ENCODE results near the gene SCNN1A. TPM values are rescaled to one million over a fixed set of nuclear protein-coding genes. Genes with fewer than 3 reads are reported as not detected.

Gene SCNN1A
- total RNA-seq, 2 experiments from 2014 or later: 0.78 to 1.3 TPM

GRCh38 chr12:6360578-6361490 lies 14.5 kb downstream of the SCNN1A start:
- Mint-ChIP-seq H3K4me3 (no peak overlapping the region), H3K27me3 (peaks cover 16% of the 10 kb centered on the region), H3K27ac (no peak overlapping the region), H3K36me3 (ENCODE audit: low read depth) (no peaks in the 10 kb centered on the region), H3K9me3 (no peaks in the 10 kb centered on the region), H3K4me1 (peaks cover 24% of the 10 kb centered on the region)
- DNase-seq: no peak
- ChIA-PET POLR2A (interaction anchor here (1.4 kb wide), 1 partner anchor 9 kb away, joined by 5 read pairs; no protein-coding TSS in a partner anchor), CTCF (interaction anchor here (1.2 kb wide), 1 partner anchor 15 kb away, joined by 4 read pairs; no protein-coding TSS in a partner anchor)

DNA sequence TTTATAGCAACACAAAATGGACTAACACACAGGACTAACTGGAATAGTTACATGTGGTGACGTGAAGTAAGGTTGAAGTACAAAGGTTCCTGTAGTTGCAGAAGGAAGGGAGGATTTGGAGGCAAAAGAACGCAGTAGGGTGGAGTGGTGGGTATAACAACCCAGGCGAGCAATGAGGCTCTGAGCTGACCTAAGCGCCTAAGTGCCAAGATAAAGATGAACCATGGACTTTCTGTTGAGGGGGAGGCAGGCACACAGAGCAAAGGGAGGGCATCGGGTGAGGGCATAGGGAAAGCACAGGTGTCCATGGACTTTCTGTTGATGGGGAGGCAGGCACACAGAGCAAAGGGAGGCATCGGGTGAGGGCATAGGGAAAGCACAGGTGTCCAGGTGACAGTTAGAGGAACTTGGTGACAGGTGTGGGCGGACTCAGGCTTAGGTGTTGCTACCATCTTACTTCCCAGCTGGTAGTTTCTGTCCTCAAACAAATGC lies 15.2 kb downstream of the SCNN1A start:
- Mint-ChIP-seq H3K4me1 (peaks cover 24% of the 10 kb centered on the region), H3K4me3 (no peak overlapping the region), H3K27me3 (peaks cover 16% of the 10 kb centered on the region), H3K36me3 (ENCODE audit: low read depth) (no peaks in the 10 kb centered on the region), H3K9me3 (no peaks in the 10 kb centered on the region), H3K27ac (no peak overlapping the region)
- ChIA-PET POLR2A (interaction anchor here (1.4 kb wide), 1 partner anchor 8 kb away, joined by 5 read pairs; no protein-coding TSS in a partner anchor), CTCF (no interaction called here)
- no peak for DNase-seq

GRCh38 chr12:6358881-6359280 lies 16.5 kb downstream of the SCNN1A start:
- POLR2A ChIA-PET: interaction anchor here (1.0 to 1.9 kb wide), 2 partner anchors 11 to 15 kb away, joined by 3 to 4 read pairs; no protein-coding TSS in a partner anchor
- H3K27me3 Mint-ChIP-seq: peaks cover 16% of the 10 kb centered on the region

GRCh38 chr12:6356374-6356820 lies 19.0 kb downstream of the SCNN1A start:
- Mint-ChIP-seq H3K4me3 (no peak overlapping the region), H3K36me3 (ENCODE audit: low read depth) (no peaks in the 10 kb centered on the region), H3K9me3 (no peaks in the 10 kb centered on the region), H3K4me1 (peaks cover 8% of the 10 kb centered on the region), H3K27me3 (peaks cover 16% of the 10 kb centered on the region), H3K27ac (no peak overlapping the region)
- POLR2A ChIA-PET: interaction anchor here (1.3 to 1.7 kb wide), 3 partner anchors 11 to 115 kb away, joined by 3 to 5 read pairs (median 4); no protein-coding TSS in a partner anchor
- CTCF ChIA-PET: interaction anchor here (0.7 to 1.9 kb wide), 3 partner anchors 11 to 24 kb away, joined by 3 to 7 read pairs (median 3); no protein-coding TSS in a partner anchor
- no peak for DNase-seq

More at GRCh38 chr12:6358881-6359280, 16.5 kb downstream of the SCNN1A start:
- no peak for DNase-seq
- CTCF ChIA-PET: interaction anchor here (1.4 kb wide), 1 partner anchor 35 kb away, joined by 4 read pairs; no protein-coding TSS in a partner anchor
- no peaks in the 10 kb centered on the region for H3K36me3 Mint-ChIP-seq (ENCODE audit: low read depth)
- no peak overlapping the region for H3K4me3 Mint-ChIP-seq
- H3K4me1 Mint-ChIP-seq: peaks cover 19% of the 10 kb centered on the region
- no peaks in the 10 kb centered on the region for H3K9me3 Mint-ChIP-seq
- no peak overlapping the region for H3K27ac Mint-ChIP-seq

DNA sequence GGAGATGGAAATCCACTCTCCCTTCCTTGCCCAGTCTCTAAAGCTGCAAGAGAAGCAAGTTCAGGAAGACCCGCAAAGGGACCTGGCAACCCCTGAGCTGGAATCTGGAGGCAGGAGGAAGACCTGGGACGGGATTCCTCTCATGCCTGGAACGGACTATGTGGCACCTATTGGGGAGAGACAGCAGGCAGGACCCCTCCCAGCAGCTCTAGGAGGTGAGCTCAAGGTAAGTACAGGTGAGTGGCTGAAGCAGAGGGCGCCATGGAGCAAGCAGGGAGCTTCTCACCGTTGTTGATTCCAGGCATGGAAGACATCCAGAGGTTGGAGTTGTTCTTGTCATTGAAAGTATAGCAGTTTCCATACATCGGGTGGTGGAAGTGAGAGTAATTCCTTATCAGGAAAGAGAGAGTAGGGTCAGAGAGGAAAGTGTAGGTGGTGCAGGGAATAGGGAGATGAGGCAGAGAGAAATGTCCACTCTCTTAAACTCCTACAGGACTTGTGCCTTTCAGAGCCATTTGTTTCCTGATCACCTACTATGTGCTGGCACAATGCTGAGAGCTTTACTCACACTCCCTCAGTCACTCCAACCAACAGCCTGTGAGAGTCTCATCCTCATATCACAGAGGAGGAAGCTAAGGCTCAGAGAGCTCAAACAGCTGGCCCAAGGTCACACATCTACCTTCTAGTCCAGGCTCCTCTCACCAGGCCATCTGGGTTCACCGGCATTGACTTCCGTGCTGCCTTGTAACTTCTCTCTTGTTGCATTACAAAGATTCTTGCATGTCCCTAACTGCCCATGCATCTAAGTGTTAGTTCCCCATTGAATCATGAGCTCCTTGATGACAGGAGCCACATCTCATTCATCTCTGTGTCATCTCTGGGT lies 19.6 kb downstream of the SCNN1A start:
- POLR2A ChIA-PET: interaction anchor here (1.3 to 1.7 kb wide), 3 partner anchors 10 to 116 kb away, joined by 3 to 5 read pairs (median 4); no protein-coding TSS in a partner anchor

GRCh38 chr12:6354495-6355393 lies 20.6 kb downstream of the SCNN1A start:
- POLR2A ChIA-PET: no interaction called here
- H3K4me3 Mint-ChIP-seq: no peak overlapping the region
- peaks cover 11% of the 10 kb centered on the region for H3K27me3 Mint-ChIP-seq

More for the DNA sequence above, 19.6 kb downstream of the SCNN1A start:
- Mint-ChIP-seq H3K4me3 (no peak overlapping the region), H3K4me1 (peaks cover 3% of the 10 kb centered on the region), H3K27me3 (peaks cover 16% of the 10 kb centered on the region), H3K9me3 (no peaks in the 10 kb centered on the region), H3K36me3 (ENCODE audit: low read depth) (no peaks in the 10 kb centered on the region), H3K27ac (no peak overlapping the region)
- DNase-seq: no peak
- CTCF ChIA-PET: interaction anchor here (0.7 to 1.9 kb wide), 4 partner anchors 10 to 23 kb away, joined by 3 to 7 read pairs (median 3); no protein-coding TSS in a partner anchor

DNA sequence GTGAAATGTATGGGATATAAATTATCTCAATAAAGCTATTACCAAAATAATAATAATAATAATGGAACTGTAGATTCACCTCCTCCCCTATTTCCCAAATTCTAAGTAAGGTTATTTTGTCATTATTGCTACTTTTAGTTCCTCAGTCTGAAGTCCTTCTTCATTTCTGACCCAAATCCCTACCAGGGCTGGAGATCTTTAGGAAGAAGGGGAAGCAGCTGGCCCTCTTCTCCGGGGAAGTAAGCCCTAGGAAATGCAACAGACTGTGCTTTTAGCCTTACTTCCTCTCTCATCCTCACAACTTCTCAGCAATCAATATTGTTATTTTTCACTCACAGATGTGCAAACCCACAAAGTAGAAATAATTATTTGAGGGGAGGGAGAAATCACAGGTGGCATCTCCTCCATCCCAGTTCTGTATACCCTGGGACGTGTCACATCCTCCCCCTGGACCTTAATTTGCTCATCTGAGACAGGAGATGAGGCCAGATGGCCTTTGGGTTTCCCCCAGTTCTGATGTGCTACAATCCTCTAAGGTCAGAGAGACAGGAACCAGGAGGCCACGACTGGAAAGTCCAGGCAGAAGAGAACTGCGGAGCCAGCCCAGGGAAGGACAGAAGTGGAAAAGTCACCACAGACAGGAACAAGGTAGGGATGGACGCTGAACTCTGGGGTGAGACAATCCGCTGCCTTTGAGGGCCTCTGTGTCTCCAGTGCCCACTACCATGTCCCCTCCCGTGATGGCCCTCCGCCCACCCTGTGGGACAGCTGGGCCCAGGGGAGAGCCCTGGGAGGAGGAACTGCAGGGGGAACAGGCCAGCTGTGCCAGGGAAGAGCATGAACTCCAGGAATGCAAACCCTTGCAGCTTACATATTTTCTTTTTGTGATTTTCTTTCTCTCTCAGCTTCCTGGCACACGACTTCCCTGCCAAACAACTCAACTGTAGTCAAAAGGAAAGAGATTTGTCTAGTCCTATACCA lies 22.9 kb downstream of the SCNN1A start:
- Mint-ChIP-seq H3K4me1 (peaks cover 2% of the 10 kb centered on the region), H3K9me3 (no peaks in the 10 kb centered on the region), H3K27me3 (peaks cover 11% of the 10 kb centered on the region), H3K27ac (no peak overlapping the region), H3K36me3 (ENCODE audit: low read depth) (no peaks in the 10 kb centered on the region), H3K4me3 (no peak overlapping the region)
- POLR2A ChIA-PET: interaction anchor here (0.8 to 1.1 kb wide), 2 partner anchors 8 to 22 kb away, joined by 3 to 5 read pairs; no protein-coding TSS in a partner anchor
- DNase-seq: no peak
- CTCF ChIA-PET: interaction anchor here (0.6 to 0.9 kb wide), 2 partner anchors 17 to 112 kb away, joined by 3 read pairs; no protein-coding TSS in a partner anchor

More at GRCh38 chr12:6354495-6355393, 20.6 kb downstream of the SCNN1A start:
- H3K27ac Mint-ChIP-seq: no peak overlapping the region
- no peaks in the 10 kb centered on the region for H3K36me3 Mint-ChIP-seq (ENCODE audit: low read depth)
- H3K9me3 Mint-ChIP-seq: no peaks in the 10 kb centered on the region
- CTCF ChIA-PET: interaction anchor here (1.2 to 1.9 kb wide), 2 partner anchors 9 to 11 kb away, joined by 3 to 7 read pairs; no protein-coding TSS in a partner anchor
- no peaks in the 10 kb centered on the region for H3K4me1 Mint-ChIP-seq
- no peak for DNase-seq

DNA sequence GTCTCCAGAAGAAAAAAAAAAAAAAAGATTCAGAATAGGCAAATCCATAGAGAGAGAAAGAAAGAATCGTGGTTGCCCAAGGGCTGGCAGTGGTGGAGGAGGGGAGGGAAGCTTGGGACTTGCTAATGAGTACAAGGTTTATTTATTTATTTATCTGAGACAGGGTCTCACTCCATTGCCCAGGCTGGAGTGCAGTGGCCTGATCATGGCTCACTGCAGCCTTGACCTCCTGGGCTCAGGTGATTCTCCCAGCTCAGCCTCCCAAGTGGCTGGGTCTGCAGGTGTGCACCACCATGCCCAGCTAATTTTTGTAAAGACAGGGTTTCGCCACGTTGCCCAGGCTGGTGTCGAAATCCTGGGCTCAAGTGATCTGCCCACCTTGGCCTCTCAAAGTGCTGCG lies 23.7 kb downstream of the SCNN1A start:
- Mint-ChIP-seq H3K9me3 (peaks cover 4% of the 10 kb centered on the region), H3K36me3 (ENCODE audit: low read depth) (peaks cover 2% of the 10 kb centered on the region), H3K4me3 (no peak overlapping the region), H3K27me3 (peaks cover 5% of the 10 kb centered on the region), H3K4me1 (peaks cover 11% of the 10 kb centered on the region), H3K27ac (no peak overlapping the region)
- CTCF ChIA-PET: interaction anchor here (0.6 to 0.9 kb wide), 2 partner anchors 16 to 113 kb away, joined by 3 read pairs; no protein-coding TSS in a partner anchor
- POLR2A ChIA-PET: interaction anchor here (0.8 to 1.1 kb wide), 2 partner anchors 9 to 23 kb away, joined by 3 to 5 read pairs; no protein-coding TSS in a partner anchor
- DNase-seq: no peak

DNA sequence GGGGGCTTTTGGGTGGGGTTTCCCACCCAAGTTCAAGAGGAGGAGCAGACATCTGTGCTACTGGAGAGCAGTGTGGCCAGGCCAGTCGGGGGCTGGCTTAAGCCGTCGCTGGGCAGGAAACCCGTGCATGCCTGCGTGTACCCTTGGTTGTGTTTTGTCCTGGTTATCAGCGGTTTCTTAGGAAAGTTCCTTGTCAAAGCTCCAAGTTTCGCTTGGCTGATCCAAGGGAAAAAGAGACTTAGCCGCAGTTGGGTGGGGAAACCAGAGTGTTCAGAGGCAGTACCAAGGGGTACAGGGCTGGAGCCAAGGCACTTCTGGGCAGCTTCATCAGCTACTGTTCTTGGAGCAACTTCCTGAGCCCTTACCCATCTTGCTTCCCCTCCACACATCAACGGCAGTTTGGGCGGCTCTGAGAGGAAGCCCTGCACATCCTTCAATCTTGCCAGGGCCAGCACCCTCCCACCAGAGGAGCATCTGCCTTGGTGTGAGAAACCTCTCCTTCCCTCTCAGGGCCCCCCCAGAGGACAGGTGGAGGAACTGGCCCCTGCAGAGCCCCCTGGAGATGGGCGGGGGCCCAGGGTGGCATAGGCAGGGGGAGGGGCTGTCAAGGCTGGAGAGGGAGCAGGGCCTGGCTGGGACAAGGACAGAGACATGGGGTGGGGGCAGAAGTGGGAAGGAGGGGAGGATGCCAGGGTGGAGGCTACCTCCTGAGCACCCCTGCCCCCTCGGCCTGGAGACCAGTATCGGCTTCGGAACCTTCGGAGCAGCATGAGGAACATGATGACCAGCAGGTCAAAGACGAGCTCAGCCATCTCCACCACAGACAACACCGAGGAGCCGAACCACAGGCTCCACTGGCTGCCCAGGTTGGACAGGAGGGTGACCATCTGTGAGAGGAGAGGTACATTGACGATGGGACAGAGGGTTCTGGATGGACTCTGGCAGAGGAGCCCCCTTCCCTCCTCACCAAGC lies 27.7 kb downstream of the SCNN1A start:
- POLR2A ChIA-PET: interaction anchor here (1.5 kb wide), 1 partner anchor 10 kb away, joined by 4 read pairs; no protein-coding TSS in a partner anchor
- no peak overlapping the region for H3K27ac Mint-ChIP-seq

GRCh38 chr12:6346942-6347341 lies 28.4 kb downstream of the SCNN1A start:
- POLR2A ChIA-PET: interaction anchor here (2.4 kb wide), 1 partner anchor 11 kb away, joined by 38 read pairs; no protein-coding TSS in a partner anchor
- H3K4me1 Mint-ChIP-seq: peaks cover 48% of the 10 kb centered on the region
- CTCF ChIA-PET: no interaction called here
- H3K27me3 Mint-ChIP-seq: no peaks in the 10 kb centered on the region
- peaks cover 2% of the 10 kb centered on the region for H3K36me3 Mint-ChIP-seq (ENCODE audit: low read depth)
- no peak for DNase-seq
- peaks cover 4% of the 10 kb centered on the region for H3K9me3 Mint-ChIP-seq
- no peak overlapping the region for H3K27ac Mint-ChIP-seq
- H3K4me3 Mint-ChIP-seq: no peak overlapping the region

More for the DNA sequence above, 27.7 kb downstream of the SCNN1A start:
- no peak overlapping the region for H3K4me3 Mint-ChIP-seq
- CTCF ChIA-PET: no interaction called here
- no peaks in the 10 kb centered on the region for H3K27me3 Mint-ChIP-seq
- H3K9me3 Mint-ChIP-seq: peaks cover 4% of the 10 kb centered on the region
- peaks cover 2% of the 10 kb centered on the region for H3K36me3 Mint-ChIP-seq (ENCODE audit: low read depth)
- peaks cover 41% of the 10 kb centered on the region for H3K4me1 Mint-ChIP-seq
- DNase-seq: no peak

All from activated CD4-positive, alpha-beta memory T cell treated with anti-CD3 and anti-CD28 coated beads, Interleukin-2, amount 10 ng/mL, durations not matched to agents 7 days and 5 days (primary cell).